ENCODE data around the gene CLK4.
A peak's percentile ranks its signal among the peaks of the same experiment; 100 is the strongest.

CLK4 gene

DNA sequence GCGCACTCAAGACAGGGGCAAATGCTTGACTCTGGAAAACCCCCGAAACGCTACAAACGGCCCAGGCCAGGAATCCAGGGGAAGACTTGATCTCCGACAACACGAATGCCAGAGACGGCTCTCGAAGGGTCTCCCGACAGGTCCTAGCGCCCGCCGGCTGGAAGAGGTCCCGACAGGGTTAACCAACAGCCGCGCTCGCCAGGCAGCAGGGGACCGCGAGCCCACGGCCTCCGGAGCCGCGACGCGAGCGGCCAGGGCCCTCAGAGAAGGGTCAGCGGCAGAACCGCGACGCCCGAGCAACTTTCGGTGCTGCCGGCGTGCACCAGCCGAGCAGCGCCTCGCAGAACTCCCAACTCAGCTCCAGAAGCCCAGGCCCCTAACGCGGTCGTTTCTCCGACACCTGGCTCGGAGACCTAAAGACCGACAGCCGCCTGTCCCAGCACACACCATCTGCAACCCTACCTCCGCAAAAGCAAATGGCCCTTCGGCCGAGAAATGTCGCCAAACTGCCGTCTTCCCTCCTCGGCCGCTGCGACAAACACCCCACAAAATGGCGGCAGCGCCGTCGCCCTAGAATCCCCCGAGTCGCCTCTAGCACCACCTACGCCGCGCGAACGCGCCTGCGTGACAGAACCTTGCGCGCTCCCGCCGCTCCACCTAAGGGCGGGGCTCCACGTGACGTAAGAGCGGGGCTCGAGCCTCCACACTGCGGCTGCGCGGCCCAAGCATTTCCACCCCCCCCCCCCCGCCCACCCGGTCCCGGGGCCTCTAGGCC is at the start of gene CLK4:
Gene CLK4 (minus strand): TSS at position 567 of the 775 bp plus-strand sequence. CDS start 3,634 bp downstream, outside the sequence.
- DNase-seq, result peak; percentile 68

DNA sequence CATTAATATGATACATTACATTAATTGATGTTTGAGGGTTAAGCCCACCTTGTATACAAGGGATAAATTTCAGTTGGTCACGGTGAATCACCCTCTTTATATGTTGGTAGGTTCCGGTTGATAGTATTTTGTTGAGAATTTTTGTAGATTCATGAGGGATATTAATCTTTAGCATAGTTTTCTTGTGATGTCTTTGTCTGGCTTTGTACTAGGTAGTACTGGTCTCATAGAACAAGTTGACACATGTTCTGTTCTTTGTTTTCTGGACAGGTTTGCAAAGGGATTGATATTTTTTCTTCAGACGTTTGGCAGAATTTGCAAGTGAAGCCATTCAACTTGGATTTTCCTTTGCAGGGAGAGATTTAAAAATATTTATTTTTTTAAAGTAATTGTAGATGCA is 49.1 kb upstream of the CLK4 start:
- no peak for DNase-seq

DNA sequence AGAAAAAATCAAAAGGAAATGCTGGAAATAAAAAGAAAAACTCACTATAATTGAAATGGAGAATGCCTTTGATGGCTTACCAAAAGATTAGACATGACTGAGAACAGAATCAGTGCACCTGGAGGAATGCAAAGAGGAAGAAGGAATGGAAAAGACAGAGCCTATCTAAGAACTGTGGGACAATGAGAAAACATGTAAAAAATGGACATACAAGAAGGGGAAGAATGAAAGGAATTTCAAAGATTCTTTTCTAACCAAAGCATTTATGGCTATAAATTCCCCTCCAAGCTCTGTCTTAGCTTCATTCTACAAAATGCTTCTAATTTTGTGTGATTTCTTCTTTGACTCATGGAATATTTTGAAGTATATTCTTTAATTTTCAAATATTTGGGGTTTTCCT is 47.5 kb upstream of the CLK4 start:
- no peak for DNase-seq

DNA sequence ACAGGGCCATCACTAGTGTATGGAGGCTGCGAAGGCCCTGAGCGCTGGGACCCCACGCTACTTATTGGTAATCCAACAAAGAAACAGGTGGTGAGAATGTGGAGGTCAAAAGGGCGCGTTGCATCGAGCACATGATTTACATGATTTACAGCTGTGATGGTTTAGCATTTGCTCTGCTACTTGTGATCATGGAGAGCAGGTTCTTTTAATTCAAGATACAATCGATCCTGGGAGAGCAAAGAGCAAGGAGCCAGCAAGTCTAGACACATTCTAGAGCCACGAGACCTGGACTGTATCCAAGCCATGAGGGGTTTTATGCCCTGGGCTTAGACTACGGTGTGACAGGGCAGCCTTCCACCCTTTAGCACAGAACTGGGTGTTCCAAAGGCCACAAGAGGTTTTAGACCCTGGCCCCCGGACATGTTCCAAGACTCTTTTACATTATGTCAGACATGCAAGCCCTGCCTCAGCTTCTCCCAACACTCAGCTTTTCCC is 47.0 kb upstream of the CLK4 start:
- no peak for DNase-seq

DNA sequence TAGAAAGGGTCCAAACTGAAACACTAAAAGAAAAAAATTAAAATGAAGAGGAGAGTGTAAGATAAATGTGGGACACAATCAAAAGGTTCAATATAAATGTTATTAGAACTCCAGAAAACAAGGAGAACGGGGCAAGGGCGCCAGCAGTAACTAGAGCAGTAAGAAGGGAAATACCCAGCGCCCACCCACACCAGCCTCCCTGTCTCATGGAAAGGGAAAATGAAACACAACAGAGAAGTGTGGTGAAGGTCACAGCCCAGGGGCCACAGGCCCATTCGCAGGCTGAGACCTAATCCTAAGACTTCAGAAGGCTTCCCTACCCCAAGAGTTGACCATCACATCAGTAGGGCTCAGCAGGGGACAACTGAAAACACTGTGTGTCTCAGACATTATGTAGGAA is 45.8 kb upstream of the CLK4 start:
- DNase-seq, result no peak

DNA sequence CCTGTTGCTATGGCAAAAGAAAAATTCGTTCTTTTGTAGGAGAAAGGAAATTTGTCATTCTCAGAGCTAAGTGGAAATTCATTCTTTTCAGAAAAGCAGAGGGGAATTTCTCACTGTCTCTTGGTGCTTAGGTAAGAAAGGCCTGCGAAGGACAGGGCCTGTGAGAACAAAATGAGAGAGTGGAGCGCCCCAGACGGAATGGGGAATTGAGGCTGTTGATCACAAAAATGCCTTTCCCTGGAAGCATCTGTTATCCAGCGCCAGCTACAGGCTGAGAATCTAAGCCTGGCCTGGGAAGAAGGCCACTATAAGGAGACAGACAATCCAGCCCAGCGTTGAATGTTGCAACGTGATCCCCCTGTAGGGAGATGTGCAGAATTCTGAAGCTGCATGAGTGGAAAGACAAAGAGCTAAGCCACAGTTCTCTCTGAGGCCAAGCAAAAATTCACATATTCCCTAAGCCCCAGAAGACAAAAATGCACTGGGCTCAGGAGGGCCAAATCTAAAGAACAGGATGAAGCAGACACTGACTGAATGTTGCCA is 44.8 kb upstream of the CLK4 start:
- DNase-seq, result no peak

DNA sequence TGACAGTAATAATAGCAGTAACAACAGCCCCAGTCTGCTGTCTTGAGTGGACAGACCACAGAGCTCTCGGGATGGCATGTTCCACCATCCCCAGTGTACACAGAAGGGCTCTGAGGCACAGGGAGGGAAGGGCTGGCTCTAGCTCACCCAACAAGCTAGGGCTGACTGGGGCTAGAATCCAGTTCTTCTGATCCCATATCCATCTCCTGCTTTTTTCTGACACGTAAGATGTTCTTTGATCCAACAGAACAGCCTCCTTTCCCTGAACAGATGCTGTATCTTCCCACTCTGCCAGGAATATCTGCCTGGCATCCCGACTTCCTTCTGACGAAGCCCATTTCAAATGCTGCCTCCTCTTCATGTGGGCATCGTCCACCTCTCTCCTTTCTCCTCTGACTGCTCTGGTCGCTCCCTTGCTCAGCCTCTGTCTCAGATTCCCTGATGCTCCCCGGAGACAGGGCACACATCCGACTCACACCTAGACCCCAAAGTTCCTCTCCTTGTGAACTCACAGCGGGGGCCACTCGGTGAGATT is 43.6 kb upstream of the CLK4 start:
- no peak for DNase-seq

DNA sequence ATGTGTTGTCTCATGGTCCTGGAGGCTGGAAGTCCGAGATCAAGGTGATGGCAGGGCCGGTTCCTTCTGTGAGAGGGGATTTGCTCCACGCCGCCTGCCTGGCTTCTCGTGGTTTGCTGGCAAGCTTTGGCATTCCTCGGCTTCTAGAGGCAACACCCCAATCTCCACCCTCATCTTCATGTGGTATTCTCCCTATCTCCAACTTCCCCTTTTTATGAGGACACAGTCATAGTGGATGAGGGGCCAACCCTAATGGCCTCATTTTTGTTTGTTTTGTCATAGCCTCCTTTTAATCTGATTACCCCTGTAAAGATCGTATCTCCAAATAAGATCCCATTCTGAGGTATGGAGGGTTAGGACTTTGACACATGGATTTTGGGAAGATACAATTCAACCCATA is 41.7 kb upstream of the CLK4 start:
- DNase-seq, result no peak

DNA sequence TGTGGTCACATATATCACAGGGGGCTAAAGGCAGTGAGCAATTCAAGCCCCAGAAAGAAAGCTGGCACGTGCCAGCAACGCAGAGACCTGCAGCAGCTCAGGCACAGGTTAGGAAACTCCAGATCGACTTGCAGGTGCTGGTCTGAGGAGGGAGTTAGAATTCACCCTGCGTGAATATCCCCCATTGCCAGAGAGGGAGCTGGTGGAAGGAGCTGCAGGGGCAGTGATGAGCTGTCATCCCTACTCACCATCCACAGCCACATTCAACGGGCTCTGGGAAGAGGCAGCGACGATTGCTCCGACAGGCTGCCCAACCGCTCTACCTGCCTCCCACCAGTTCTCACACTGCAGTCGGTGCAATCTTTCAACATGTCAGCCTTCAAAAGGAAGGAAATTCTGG is 40.8 kb upstream of the CLK4 start:
- DNase-seq, result no peak

DNA sequence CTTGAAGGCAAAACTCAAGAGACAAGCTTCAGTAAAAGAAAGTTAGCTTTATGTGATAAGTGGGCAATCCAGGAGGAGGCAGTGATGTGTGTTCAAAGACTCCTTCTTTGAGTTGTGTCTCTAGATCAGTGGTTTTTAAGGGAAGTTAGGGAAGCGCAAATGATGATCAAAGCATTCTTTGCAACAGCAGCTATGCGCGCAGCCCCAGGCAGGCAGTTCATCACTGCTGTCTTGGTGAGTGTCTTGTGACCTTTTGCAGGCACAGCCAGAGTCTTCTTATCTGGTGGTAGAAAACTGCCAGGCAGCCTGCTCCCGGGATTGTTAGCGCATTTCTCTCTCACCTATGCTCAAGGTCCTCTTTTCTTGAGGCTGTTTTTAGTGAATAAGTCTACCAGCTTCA is 40.3 kb upstream of the CLK4 start:
- no peak for DNase-seq

DNA sequence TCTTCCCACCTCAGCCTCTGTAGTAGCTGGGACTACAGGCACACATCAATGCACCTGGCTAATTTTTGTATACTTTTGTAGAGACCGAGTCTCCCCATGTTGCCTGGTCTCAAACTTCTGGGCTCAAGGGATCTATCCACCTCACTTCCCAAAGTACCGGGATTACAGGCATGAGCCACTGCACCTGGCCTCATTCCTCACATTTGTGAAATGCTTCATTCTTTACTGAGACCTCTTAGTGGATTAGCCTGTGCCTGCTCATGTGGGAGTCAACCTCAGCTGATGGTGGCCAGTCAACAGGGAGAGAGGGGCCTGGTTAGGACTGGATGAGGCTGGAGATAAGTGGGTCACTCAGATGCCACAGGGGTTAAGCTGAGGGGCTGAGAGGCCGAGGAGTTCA is 37.3 kb upstream of the CLK4 start:
- no peak for DNase-seq

DNA sequence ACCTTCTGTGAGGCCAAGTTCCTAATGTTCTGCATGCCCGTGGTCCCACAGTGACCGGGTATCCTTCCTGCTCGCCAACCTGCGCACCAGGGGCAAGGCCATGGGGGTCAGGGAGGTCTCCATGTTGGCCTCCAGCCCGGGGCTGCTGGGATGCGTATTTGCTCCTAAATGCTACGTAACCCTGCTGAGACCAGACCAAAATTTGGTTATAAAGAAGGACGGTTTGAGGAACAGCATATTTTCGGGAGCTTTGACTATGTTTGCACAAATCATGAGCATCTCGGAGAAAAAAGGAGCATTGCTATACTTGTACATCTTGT is 35.7 kb upstream of the CLK4 start:
- no peak for DNase-seq

DNA sequence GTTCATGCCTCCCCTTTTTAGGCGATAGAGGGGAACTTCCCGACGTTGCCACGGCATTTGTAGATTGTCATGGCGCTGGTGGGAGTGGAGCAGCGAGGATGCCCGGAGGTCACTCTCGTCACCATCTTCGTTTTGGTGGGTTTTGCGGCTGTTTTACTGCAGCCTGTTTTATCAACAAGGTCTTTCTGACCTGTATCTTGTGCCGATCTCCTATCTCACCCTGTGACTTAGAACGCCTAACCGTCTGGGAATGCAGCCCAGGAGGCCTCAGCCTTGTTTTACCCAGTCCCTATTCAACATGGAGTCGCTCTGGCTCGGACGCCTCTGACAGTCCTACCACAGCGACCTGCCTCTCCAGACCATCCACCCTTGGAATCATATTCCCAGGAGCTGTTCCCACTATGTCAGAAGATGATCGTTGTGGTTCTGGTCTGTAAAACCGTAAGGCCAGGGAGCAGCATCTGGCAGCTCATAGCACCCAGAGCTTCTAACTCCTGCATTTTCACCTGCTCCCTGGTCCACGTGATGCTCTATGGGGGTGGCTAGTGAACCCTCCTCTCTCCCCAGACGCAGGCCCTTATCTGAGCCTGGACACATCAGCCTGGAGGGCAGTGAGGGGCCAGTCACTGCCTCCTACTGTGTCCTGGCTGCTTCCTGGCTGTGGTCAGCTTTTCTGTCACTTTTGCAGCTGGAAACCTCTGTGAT is 35.1 kb upstream of the CLK4 start:
- no peak for DNase-seq

DNA sequence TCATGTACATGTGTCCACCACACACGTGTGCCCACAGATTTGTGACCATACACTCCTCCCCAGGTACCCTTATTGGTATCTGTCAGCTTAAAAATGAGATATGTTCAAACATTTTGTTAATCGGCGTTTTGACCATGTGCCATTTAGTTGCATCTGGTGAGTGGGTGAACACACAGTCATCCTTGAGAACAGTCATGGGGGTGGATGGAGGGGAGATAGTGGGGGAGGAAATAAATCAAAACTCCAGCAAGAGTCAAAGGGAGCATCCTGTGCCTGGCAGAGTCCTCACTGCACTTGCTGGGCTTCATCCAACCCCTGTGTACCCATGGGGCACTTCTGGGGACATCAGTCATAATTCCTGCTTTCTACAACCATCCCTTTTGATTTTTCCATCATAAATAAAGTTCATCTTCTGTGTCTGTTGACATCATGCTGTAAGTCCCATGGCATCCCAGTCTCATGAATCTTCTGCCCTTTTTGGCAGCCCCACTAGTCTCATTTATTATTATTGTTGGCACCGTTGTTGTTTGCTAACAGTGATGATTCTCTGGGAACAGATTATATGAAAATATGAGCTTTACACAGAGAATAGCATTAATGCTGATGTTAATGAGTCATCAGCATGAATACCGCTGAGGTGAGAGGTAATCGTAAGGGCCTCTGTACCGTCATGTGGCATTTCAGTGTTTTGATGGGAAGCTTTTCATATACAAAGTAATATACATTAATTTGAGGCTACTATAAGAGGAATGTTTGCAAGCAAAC is 24.4 kb upstream of the CLK4 start:
- DNase-seq, result no peak

DNA sequence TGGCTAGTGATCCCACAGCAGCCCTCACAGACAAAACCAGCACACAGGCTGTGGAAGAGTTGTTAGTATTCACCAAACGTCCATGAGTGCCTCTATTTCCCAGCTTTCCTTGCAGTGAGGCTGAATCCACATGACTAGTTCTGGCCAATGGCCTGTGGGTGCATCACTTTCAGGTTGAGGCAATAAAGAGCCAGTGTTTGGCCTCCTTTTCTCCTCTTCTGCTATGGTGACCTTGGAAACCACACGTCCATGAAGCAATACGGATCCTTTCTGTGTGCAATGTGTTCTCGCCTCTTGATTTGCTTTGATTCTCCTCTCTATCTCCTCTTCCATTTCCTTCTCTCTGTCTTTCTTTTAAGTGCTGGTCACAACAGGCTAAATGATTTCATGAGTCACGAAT is 23.4 kb upstream of the CLK4 start:
- DNase-seq, result no peak

DNA sequence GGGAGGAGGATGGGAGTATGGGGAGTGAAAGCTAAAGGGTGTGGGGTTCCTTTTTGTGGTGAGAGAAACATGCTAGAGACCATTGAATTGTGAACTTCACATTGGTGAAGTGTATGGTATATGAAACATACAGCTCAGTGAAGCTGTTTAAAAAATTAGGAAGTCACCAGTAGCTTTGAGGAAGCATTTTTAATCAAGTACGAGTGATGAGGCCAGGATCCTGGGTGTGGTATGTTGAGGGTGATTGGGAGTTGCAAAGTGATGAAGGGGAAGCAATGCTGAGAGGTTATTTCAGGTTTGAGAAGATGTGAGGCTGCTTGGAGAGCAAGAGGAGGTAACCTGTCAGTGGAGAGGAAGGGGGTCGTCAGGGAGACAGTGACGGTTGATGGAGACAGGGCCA is 22.7 kb upstream of the CLK4 start:
- no peak for DNase-seq

DNA sequence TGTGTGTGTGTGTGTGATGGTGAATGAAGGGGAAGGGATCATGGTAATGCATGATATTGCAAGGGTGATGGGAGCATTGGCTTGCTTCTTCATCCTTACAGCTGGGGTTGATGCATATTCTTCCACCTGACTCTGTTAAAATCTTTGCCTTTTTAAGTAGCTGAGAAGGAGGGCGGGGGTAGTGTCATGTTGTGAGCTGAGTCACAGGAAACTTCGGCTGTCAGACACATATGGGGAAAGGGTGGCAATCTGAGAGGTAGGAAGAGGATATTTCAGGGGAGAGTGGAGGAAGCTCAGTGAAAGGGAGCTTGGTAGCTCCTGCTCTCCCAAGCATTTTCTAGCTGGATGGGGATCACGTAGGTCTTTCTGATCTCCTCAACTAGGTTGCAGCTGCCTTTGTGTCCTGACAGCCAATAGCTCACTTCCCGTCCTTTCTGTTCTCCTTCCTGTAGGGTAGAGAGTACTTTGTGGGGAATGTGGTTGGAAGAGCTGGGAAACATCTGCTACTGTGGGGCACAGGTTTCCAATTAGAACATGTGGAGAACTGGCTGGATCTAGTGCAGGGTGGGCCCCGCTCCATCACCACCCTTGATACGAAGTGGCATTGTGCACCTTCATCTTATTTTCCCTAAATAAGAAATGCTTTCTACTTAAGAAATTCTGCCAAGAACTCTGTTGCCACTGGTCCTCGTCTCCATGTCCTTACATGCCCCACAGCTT is 18.1 kb upstream of the CLK4 start:
- no peak for DNase-seq

DNA sequence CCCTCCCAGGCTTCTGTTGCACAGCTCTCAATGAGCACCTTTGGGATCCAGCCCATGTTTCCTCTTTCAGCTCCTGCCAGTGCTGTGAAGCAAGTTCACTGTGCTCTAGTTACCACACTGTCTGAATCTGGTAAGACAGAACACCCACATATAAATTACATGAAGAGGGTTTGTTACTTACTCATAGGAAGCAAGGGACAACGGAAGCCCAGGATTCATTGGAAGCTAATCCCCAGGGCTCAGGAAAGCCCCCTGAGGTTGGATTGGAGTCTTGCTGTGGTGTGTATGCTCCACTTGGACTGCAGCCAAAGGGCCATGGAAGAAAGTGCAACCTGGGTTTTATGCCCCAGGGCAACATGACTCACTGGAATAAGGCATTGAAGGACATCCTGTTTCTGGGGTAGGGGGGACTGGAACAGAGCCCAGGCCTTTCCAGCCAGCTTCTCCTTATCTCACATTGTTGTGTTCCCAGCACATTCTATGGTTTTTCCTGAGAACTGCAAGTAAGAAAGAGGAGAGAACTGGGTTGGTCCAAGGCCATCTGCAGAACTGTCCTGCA is 15.6 kb upstream of the CLK4 start:
- no peak for DNase-seq

DNA sequence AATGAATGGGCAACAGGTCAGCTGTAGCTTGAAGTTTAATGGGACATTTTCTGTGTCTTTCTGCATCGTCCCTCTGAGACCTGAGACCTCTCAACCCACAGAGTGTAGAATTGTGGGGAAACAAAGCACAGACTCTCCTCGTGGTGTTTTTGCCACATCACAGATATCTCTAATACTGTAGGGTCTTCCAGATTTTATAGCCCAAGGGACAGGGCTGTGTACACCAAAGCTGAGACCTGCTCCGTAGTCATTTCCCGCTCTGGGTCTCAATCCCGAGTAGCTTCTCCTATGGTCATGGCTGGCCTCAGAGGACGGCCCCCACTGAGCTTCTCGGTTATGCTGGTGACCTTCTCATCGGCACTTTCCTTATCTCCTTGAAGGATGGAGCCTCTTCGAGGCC is 14.9 kb upstream of the CLK4 start:
- DNase-seq, result no peak

DNA sequence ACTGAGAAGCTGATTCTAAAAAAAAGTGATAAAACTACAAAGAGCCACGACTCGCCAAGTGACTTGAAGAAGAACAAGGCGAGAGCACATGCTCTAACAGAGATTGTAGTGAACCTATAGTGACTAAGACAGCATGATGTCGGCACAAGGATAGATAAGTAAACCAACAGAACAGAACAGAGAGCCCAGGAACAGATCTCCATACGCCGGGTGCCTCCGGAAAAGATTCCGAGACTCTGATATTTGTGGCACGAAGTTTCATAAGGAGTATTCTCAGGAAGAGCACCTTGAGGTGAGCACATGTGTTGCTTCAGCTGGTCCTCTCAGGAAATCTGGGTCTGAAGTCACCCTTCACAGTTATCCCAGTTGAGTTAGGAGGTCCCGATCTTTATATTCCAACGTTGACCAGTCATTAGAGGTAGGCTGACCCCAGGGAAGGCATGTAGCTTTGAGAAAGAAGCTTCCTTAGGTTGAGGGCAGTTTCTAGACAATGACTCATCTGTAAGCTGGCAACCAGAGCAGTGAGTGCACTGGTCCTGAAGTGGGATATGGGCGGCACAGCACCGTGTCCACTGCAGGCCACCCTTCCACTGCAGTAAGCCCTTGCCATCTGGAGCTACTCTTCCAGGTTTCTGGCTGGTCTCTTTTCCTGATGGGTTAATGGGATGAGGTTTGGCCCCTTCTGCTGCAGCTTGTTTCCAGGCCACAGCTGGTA is 13.6 kb upstream of the CLK4 start:
- no peak for DNase-seq

DNA sequence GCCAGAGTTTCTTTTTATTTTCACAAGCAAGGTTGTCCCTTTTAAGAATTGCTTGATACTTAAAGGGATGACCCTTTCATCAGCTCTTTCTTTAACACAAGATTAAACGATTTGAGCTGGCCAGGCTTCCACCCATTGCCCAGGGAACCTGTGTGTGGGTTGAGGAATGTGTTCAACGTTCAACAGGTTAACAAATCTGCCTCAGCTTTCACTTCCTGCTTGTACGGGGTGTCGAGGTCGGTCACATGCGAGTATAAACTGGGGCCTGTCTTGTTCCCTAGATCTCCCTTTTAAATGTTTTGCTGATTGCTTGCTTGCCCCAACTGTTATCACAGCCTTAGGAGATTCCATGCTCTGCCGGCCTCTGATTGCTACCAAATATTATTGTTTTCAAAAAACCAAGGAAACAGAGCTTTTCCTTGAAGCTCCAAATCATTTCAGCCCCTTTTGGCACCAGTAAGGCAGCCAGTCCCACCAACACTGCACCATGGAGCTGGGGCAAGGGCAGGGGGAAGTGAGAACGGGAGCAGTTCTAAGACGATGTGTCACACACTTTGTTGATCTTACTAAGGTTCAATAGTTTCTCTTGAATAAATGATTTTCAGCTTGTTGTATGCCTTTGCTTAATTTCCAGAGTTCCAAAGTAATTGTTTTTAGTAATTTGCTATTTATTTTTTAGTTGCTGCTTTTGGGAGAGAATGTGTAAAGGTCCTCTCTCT is 10.7 kb upstream of the CLK4 start:
- no peak for DNase-seq

Measured in NCI-H2171 (cell line).